Right lobe of liver (tissue), 4 donors: ENCODE results near the gene LCE1C.

Experiments used
- POLR2A ChIP-seq: fragments of 450-650 bp; IDR thresholded peaks from one replicate; pipeline ENCODE4 v1.6.1; 2017; ENCODE audit warnings: antibody characterized with exemption, mild to moderate bottlenecking
- TF ChIP-seq, protein P1 (sequence below), 4 donors: fragments of 200-600 bp in 3 of 4; fragments of 450-650 bp in 1 of 4; IDR thresholded peaks; one replicate each; pipeline versions ENCODE4 v1.5.1 to v1.8.0; 2016 to 2022; ENCODE audit warnings: antibody characterized with exemption in 4 of 4, mild to moderate bottlenecking in 2 of 4
- donor health status: DM: no; HTN: no; CAD: no.
- donor health status: DM: no; HTN: no; CAD: no.
- donor health status: DM: no; HTN: yes; CAD: no.

DNA sequence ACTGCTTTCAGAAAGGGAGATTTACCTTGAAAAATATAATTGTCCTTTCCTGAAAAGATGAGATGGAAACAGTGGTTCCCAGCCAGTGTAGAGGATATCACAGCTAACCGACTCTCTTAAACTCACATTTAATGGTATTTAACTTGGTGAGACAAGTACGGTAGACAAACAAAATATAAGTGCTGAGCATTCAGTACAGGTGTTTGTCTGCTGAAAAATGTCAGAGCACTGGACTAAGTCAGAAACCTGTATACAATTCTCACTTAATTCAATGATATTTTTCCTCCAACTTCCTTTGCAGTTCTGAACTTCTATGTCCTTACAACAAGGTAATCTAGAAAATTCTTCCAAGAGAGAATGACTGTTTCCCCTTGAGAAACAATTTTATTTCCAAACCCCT is 5.2 kb upstream of the LCE1C start, which contains the start of gene LCE1B:
- TF ChIP-seq, protein P1, sequence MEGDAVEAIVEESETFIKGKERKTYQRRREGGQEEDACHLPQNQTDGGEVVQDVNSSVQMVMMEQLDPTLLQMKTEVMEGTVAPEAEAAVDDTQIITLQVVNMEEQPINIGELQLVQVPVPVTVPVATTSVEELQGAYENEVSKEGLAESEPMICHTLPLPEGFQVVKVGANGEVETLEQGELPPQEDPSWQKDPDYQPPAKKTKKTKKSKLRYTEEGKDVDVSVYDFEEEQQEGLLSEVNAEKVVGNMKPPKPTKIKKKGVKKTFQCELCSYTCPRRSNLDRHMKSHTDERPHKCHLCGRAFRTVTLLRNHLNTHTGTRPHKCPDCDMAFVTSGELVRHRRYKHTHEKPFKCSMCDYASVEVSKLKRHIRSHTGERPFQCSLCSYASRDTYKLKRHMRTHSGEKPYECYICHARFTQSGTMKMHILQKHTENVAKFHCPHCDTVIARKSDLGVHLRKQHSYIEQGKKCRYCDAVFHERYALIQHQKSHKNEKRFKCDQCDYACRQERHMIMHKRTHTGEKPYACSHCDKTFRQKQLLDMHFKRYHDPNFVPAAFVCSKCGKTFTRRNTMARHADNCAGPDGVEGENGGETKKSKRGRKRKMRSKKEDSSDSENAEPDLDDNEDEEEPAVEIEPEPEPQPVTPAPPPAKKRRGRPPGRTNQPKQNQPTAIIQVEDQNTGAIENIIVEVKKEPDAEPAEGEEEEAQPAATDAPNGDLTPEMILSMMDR (IDR thresholded peaks at IDR 0.05) = no peak
- TF ChIP-seq POLR2A = no peak
